ENCODE measurements around the gene CHST8. TPM values are rescaled to one million over a fixed set of nuclear protein-coding genes. Genes with fewer than 3 reads are reported as not detected.

CHST8 gene
- total and polyA plus RNA-seq, 5 donors, result 0.15 to 0.63 (median 0.37) TPM; not detected in 1

GRCh38 chr19:33758541-33759013 lies 136.8 kb downstream of the CHST8 start:
- Histone ChIP-seq H3K27ac (ENCODE audit: low read length) (no peak overlapping the region), H3K27me3 (ENCODE audit: control insufficient read depth, insufficient read depth) (no peaks in the 10 kb centered on the region), H3K9me3 (ENCODE audit: control insufficient read depth, low read length) (no peaks in the 10 kb centered on the region), H3K4me1 (ENCODE audit: control insufficient read depth, insufficient read depth, low read length) (peaks cover 2% of the 10 kb centered on the region), H3K4me3 (ENCODE audit: low read length) (no peak overlapping the region)
- WGBS, result 39% methylated on average over 12 of the region's 12 CpGs
- DNase-seq, result no peak
- ATAC-seq, result peak in 1 of 2 donors; percentile 22
- intact Hi-C loops (cut with DNase I), result no loop called here

DNA sequence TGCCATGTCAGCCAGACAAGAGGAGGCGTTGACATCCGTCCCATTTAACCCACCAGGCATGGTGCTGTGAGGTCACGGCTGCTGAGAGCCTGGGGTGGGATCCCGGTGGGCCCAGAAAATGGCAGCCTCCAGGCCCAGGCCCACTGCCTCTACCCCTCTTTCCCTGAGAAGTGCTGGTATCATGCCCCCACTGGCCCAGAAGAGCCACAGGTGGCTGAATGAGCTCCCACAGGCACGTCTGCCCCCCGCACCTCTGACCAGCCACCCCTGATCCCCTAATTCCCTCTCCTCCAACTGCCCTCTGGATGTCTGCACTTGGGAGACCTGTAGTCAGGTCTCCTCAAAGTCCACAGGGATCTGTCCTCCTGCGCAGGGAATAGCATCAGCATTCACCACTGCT lies 137.6 kb downstream of the CHST8 start:
- Histone ChIP-seq H3K4me3 (ENCODE audit: low read length) (no peak overlapping the region), H3K27me3 (ENCODE audit: control insufficient read depth, insufficient read depth) (no peaks in the 10 kb centered on the region), H3K27ac (ENCODE audit: low read length) (no peak overlapping the region), H3K4me1 (ENCODE audit: control insufficient read depth, insufficient read depth, low read length) (peaks cover 2% of the 10 kb centered on the region), H3K9me3 (ENCODE audit: control insufficient read depth, low read length) (no peaks in the 10 kb centered on the region)
- DNase-seq (no peak), ATAC-seq (no peak)
- WGBS, result 80% methylated on average over 7 of the region's 7 CpGs
- intact Hi-C loops (cut with DNase I), result no loop called here

DNA sequence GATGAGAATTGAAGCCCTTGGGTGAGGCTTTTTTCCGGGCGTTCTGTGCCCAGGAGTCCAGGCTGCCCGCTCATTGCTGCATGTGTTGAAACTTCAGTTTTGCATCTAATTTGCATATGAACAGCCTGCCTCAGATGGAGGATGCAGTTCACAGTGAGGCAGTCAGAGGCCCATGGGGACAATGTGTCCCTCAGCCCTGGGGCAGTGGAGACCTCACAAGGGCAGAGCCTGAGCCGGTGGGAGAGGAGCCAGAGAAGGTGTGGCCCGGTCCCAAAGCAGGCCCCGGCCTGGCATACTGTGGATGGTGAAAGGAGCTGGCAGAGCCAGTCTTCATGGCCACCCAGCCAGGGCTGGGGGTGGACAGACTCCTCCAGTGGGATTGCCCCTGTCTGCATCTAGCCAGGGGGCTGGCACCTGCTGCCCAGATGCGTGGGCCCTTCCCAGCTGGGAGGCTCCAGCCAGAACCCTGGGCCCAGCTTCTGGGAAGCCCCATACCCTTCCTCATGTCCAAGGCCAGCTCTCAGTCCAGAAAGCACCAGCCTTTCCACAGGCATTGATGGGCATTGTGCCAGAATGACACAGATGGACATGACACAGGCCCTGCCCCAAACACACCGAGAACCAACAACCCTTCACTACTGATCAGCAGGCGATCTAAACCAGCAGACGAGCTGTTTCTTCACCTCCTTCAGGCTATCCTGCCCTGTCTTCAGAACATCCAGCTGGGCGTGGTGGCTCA lies 142.0 kb downstream of the CHST8 start:
- no peak for DNase-seq
- no peak overlapping the region for H3K27ac ChIP-seq (ENCODE audit: low read length)
- intact Hi-C loops (cut with DNase I), result no loop called here
- WGBS, result 72% methylated on average over 11 of the region's 11 CpGs
- no peak overlapping the region for H3K4me3 ChIP-seq (ENCODE audit: low read length)
- no peaks in the 10 kb centered on the region for H3K9me3 ChIP-seq (ENCODE audit: control insufficient read depth, low read length)
- no peaks in the 10 kb centered on the region for H3K27me3 ChIP-seq (ENCODE audit: control insufficient read depth, insufficient read depth)
- ATAC-seq, result peak in 1 of 2 donors; percentile 42
- peaks cover 1% of the 10 kb centered on the region for H3K4me1 ChIP-seq (ENCODE audit: control insufficient read depth, insufficient read depth, low read length)

DNA sequence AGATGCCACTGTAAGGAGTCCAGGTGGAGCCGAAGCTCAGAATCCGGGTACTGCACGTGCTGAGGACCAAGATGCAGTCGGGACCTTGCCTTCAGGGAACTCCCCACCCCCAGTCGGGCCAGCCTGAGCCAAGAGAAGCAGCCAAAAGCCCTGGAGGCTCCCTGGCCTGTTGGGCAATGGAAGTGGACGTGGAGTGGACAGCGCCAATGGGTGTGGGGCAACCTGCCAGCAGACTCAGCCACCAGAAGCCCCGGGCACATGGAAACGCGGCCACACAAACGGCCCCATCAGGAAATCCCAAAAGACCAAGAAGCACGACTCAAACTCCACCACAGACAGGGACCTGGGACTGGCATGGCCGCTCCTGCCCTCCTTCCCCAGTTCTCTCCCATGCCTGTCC lies 144.9 kb downstream of the CHST8 start:
- ATAC-seq, result no peak
- no peak overlapping the region for H3K27ac ChIP-seq (ENCODE audit: low read length)
- intact Hi-C loops (cut with DNase I), result loop anchor here in 1 of 4 donors (5.0 kb wide), 1 partner anchor 534 kb away; no protein-coding TSS in a partner anchor
- no peaks in the 10 kb centered on the region for H3K27me3 ChIP-seq (ENCODE audit: control insufficient read depth, insufficient read depth)
- H3K4me1 ChIP-seq (ENCODE audit: control insufficient read depth, insufficient read depth, low read length), result no peaks in the 10 kb centered on the region
- no peaks in the 10 kb centered on the region for H3K9me3 ChIP-seq (ENCODE audit: control insufficient read depth, low read length)
- whole genome bisulfite sequencing, result 73% methylated on average over 13 of the region's 13 CpGs
- DNase-seq, result no peak
- H3K4me3 ChIP-seq (ENCODE audit: low read length), result no peak overlapping the region

- ATAC-seq (no peak), DNase-seq (no peak)
- no peaks in the 10 kb centered on the region for H3K9me3 ChIP-seq (ENCODE audit: control insufficient read depth, low read length)
- no peaks in the 10 kb centered on the region for H3K27me3 ChIP-seq (ENCODE audit: control insufficient read depth, insufficient read depth)
- WGBS, result 39% methylated on average over 9 of the region's 9 CpGs
- intact Hi-C loops (cut with DNase I), result loop anchor here in 1 of 4 donors (2.0 to 5.0 kb wide), 2 partner anchors 335 to 536 kb away; no protein-coding TSS in a partner anchor
- H3K4me3 ChIP-seq (ENCODE audit: low read length), result no peak overlapping the region
- H3K4me1 ChIP-seq (ENCODE audit: control insufficient read depth, insufficient read depth, low read length), result no peaks in the 10 kb centered on the region
- no peak overlapping the region for H3K27ac ChIP-seq (ENCODE audit: low read length)
Observed at GRCh38 chr19:33767898-33768413, 146.2 kb downstream of the CHST8 start.

- no peak for DNase-seq
- WGBS, result 45% methylated on average over 6 of the region's 6 CpGs
- Histone ChIP-seq H3K4me1 (ENCODE audit: control insufficient read depth, insufficient read depth, low read length) (no peaks in the 10 kb centered on the region), H3K27me3 (ENCODE audit: control insufficient read depth, insufficient read depth) (no peaks in the 10 kb centered on the region), H3K4me3 (ENCODE audit: low read length) (no peak overlapping the region), H3K9me3 (ENCODE audit: control insufficient read depth, low read length) (no peaks in the 10 kb centered on the region), H3K27ac (ENCODE audit: low read length) (no peak overlapping the region)
- intact Hi-C loops (cut with DNase I), result loop anchor here in 1 of 4 donors (2.0 to 5.0 kb wide), 2 partner anchors 336 to 537 kb away; no protein-coding TSS in a partner anchor
- ATAC-seq, result no peak
Observed at GRCh38 chr19:33769208-33769607, 147.5 kb downstream of the CHST8 start.

GRCh38 chr19:33770107-33770506 lies 148.4 kb downstream of the CHST8 start:
- intact Hi-C loops (cut with DNase I), result loop anchor here (2.0 to 10.0 kb wide), 6 partner anchors 325 to 535 kb away; no protein-coding TSS in a partner anchor
- Histone ChIP-seq H3K4me1 (ENCODE audit: control insufficient read depth, insufficient read depth, low read length) (no peaks in the 10 kb centered on the region), H3K4me3 (ENCODE audit: low read length) (no peak overlapping the region), H3K9me3 (ENCODE audit: control insufficient read depth, low read length) (no peaks in the 10 kb centered on the region), H3K27me3 (ENCODE audit: control insufficient read depth, insufficient read depth) (no peaks in the 10 kb centered on the region), H3K27ac (ENCODE audit: low read length) (no peak overlapping the region)
- DNase-seq (no peak), ATAC-seq (no peak)
- WGBS, result 70% methylated on average over 8 of the region's 8 CpGs

DNA sequence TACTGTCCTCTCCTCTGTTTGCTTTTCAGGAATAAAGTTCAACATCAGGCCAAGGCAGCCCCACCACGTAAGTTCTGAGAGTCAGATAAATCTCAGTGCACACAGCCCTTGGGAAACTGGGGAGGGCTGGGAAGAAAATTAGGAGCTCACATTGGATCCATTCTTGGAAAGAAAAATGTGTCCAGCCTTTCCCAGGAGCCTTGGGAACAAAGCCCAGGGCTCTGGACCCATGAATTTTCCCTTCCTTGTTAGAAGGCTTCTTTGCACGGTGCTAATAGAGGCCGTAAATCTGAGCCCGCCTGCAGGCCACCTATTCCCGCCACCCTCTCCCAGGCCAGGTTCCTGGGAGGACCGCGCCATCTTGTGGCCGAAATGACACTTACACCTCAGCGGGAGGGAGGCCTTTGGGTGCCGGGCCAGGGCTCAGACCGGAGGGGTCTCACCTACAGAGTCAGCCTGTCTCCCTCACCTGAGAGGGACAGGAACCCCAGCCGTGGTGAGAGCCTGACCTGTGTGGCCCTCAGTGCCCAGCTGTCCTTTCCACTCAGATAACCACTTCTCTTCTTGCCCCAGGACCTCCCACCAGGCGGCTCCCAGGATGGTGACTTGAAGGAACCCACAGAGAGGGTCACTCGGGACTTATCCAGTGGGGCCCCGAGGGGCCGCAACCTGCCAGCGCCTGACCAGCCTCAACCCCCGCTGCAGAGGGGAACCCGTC lies 149.8 kb downstream of the CHST8 start:
- intact Hi-C loops (cut with DNase I), result loop anchor here (2.0 to 10.0 kb wide), 6 partner anchors 323 to 537 kb away; no protein-coding TSS in a partner anchor
- H3K9me3 ChIP-seq (ENCODE audit: control insufficient read depth, low read length), result no peaks in the 10 kb centered on the region
- H3K27ac ChIP-seq (ENCODE audit: low read length), result no peak overlapping the region
- H3K4me1 ChIP-seq (ENCODE audit: control insufficient read depth, insufficient read depth, low read length), result no peaks in the 10 kb centered on the region
- ATAC-seq (peak; percentile 47 to 76), DNase-seq (peak; percentile 69 to 89 (median 87))
- no peak overlapping the region for H3K4me3 ChIP-seq (ENCODE audit: low read length)
- H3K27me3 ChIP-seq (ENCODE audit: control insufficient read depth, insufficient read depth), result no peaks in the 10 kb centered on the region
- WGBS, result 30% methylated on average over 19 of the region's 19 CpGs

DNA sequence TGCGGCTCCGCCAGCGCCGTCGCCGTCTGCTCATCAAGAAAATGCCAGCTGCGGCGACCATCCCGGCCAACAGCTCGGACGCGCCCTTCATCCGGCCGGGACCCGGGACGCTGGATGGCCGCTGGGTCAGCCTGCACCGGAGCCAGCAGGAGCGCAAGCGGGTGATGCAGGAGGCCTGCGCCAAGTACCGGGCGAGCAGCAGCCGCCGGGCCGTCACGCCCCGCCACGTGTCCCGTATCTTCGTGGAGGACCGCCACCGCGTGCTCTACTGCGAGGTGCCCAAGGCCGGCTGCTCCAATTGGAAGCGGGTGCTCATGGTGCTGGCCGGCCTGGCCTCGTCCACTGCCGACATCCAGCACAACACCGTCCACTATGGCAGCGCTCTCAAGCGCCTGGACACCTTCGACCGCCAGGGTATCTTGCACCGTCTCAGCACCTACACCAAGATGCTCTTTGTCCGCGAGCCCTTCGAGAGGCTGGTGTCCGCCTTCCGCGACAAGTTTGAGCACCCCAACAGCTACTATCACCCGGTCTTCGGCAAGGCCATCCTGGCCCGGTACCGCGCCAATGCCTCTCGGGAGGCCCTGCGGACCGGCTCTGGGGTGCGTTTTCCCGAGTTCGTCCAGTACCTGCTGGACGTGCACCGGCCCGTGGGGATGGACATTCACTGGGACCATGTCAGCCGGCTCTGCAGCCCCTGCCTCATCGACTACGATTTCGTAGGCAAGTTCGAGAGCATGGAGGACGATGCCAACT lies 150.5 kb downstream of the CHST8 start:
- Histone ChIP-seq H3K4me3 (ENCODE audit: low read length) (no peak overlapping the region), H3K9me3 (ENCODE audit: control insufficient read depth, low read length) (no peaks in the 10 kb centered on the region), H3K27ac (ENCODE audit: low read length) (no peak overlapping the region), H3K4me1 (ENCODE audit: control insufficient read depth, insufficient read depth, low read length) (no peaks in the 10 kb centered on the region), H3K27me3 (ENCODE audit: control insufficient read depth, insufficient read depth) (no peaks in the 10 kb centered on the region)
- intact Hi-C loops (cut with DNase I), result loop anchor here (5.0 to 10.0 kb wide), 5 partner anchors 323 to 537 kb away; no protein-coding TSS in a partner anchor
- WGBS, result 94% methylated on average over 72 of the region's 72 CpGs
- ATAC-seq (peak in 1 of 2 donors; percentile 17), DNase-seq (peak in 1 of 3 donors; percentile 51)

GRCh38 chr19:33772858-33773180 lies 151.1 kb downstream of the CHST8 start:
- Histone ChIP-seq H3K27me3 (ENCODE audit: control insufficient read depth, insufficient read depth) (no peaks in the 10 kb centered on the region), H3K4me3 (ENCODE audit: low read length) (no peak overlapping the region), H3K9me3 (ENCODE audit: control insufficient read depth, low read length) (no peaks in the 10 kb centered on the region), H3K27ac (ENCODE audit: low read length) (no peak overlapping the region), H3K4me1 (ENCODE audit: control insufficient read depth, insufficient read depth, low read length) (no peaks in the 10 kb centered on the region)
- ATAC-seq, result no peak
- 95% methylated on average over 23 of the region's 23 CpGs for WGBS
- intact Hi-C loops (cut with DNase I), result loop anchor here (5.0 to 10.0 kb wide), 5 partner anchors 322 to 538 kb away; no protein-coding TSS in a partner anchor
- DNase-seq, result no peak

Data from right cardiac atrium (tissue), 5 donors.